NB4 (cell line): Measurements from ENCODE around the gene FRMD1.

Source experiments
- POLR2A ChIP-seq: IDR thresholded peaks from 2 replicates; pipeline ENCODE4 v1.6.1; 2011; ENCODE audit warnings: mild to moderate bottlenecking; ENCODE audit not compliant: insufficient read length; ENCODE audit errors: extremely low read depth
- TF ChIP-seq, protein P1 (sequence below): IDR thresholded peaks from one replicate; pipeline ENCODE4 v1.5.1; 2012; ENCODE audit warnings: low read depth, low read length
- TF ChIP-seq, protein P2 (sequence below): IDR thresholded peaks from 2 replicates; pipeline ENCODE4 v1.6.1; 2011; ENCODE audit warnings: low read depth, low read length

DNA sequence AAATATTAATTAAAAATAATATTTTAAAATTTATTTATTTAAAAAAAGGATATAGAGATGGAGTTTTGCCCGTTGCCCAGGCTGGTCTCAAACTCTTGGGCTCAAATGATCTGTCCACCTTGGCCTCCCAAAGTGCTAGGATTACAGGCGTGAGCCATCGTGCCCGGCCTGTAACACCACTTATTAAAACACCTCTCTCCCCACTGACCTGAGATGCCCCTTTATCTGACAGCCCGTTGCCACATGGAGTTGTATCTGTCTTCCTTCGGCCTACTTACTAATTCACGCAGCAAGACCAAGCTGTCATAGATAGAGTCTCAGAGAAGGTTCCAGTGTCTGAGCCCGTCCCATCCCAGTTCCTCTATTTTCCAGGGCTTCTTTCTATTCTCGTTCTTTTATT is 50.8 kb downstream of the FRMD1 start:
- TF ChIP-seq, protein P1, sequence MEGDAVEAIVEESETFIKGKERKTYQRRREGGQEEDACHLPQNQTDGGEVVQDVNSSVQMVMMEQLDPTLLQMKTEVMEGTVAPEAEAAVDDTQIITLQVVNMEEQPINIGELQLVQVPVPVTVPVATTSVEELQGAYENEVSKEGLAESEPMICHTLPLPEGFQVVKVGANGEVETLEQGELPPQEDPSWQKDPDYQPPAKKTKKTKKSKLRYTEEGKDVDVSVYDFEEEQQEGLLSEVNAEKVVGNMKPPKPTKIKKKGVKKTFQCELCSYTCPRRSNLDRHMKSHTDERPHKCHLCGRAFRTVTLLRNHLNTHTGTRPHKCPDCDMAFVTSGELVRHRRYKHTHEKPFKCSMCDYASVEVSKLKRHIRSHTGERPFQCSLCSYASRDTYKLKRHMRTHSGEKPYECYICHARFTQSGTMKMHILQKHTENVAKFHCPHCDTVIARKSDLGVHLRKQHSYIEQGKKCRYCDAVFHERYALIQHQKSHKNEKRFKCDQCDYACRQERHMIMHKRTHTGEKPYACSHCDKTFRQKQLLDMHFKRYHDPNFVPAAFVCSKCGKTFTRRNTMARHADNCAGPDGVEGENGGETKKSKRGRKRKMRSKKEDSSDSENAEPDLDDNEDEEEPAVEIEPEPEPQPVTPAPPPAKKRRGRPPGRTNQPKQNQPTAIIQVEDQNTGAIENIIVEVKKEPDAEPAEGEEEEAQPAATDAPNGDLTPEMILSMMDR, result no peak
- TF ChIP-seq, protein P2, sequence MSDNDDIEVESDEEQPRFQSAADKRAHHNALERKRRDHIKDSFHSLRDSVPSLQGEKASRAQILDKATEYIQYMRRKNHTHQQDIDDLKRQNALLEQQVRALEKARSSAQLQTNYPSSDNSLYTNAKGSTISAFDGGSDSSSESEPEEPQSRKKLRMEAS, result no peak
- TF ChIP-seq POLR2A, result no peak
